OCI-LY1 (cell line): ENCODE results near the gene SLC9A2.

Source experiments
- CTCF ChIP-seq: fragments of 200-600 bp; sonication (generic), shearing (Covaris generic); IDR thresholded peaks from 2 replicates; pipeline ENCODE4 v1.5.1; 2017; ENCODE audit warnings: mild to moderate bottlenecking, antibody characterized with exemption, low read length, moderate library complexity, mixed read lengths
- EZH2 ChIP-seq: fragments of 200-600 bp; sonication (generic), shearing (Covaris generic); IDR thresholded peaks from 2 replicates; pipeline ENCODE4 v1.8.0; 2017; ENCODE audit warnings: borderline replicate concordance, mixed run types, mild to moderate bottlenecking, antibody characterized with exemption, low read length, moderate library complexity, mixed read lengths

- no peak for TF ChIP-seq CTCF
- TF ChIP-seq EZH2 = no peak
These were observed 84.0 kb downstream of the SLC9A2 start for GRCh38 chr2:102703305-102703704.
